ENCODE results near the gene ZNF479.
"Not testable (repeated sequence)": the region's sequence is repeated elsewhere in the genome, so short reads cannot be mapped to it uniquely, and the experiment has no call there.

GRCh38 chr7:57132336-57132735 is at the start of gene ZNF479:
- not testable (repeated sequence) for TF ChIP-seq CTCF (IDR thresholded peaks at IDR 0.05; ENCODE audit: low read depth, low read length); POLR2A (IDR thresholded peaks at IDR 0.05; ENCODE audit: extremely low read depth, insufficient read length)
